Pancreas (tissue), 10 donors: ENCODE results near the gene TANC2. TPM values are rescaled to one million over a fixed set of nuclear protein-coding genes. Genes with fewer than 3 reads are reported as not detected.

Experiments used
- ATAC-seq, 4 donors: fragments of 200-7000 bp; cut with Tn5 transposase; one replicate each; pipeline versions ENCODE4 v1.8.0 to v1.9.1; 2020; ENCODE audit warnings: mild to moderate bottlenecking in 4 of 4, moderate library complexity in 4 of 4
- DNase-seq, 6 donors: peaks; one replicate each; pipeline ENCODE4 v3.0.0-alpha.2; 2020
- FAIRE-seq: peaks from 2 replicates; lab custom pipeline; 2012; peaks lifted over from hg19 to GRCh38; lab: Jason Lieb, UNC
- H3K27ac ChIP-seq, 4 donors: fragments of 200-600 bp; sonication (generic); 1 replicate in 3 of 4; 2 replicates in 1 of 4; pipeline versions ENCODE4 v1.5.0 to v1.8.0; 2020
- H3K27me3 ChIP-seq, 4 donors: fragments of 200-600 bp; one replicate each; pipeline ENCODE4 v1.8.0; 2021
- H3K36me3 ChIP-seq, 3 donors: fragments of 200-600 bp; sonication (generic) in 1 of 3; one replicate each; pipeline versions ENCODE4 v1.5.0 to v1.8.0; 2020 to 2021
- H3K4me1 ChIP-seq, 3 donors: fragments of 200-600 bp; one replicate each; pipeline ENCODE4 v1.8.0; 2021
- H3K4me3 ChIP-seq, 4 donors: fragments of 200-600 bp; sonication (generic) in 2 of 4; one replicate each; pipeline versions ENCODE4 v1.5.0 to v1.8.0; 2020 to 2021
- H3K9me3 ChIP-seq, 4 donors: fragments of 200-600 bp; one replicate each; pipeline ENCODE4 v1.8.0; 2021
- CTCF ChIP-seq, 4 donors: fragments of 200-600 bp; sonication (generic) in 3 of 4; IDR thresholded peaks; one replicate each; pipeline versions ENCODE4 v1.5.0 to v1.8.0; 2021; ENCODE audit warnings: antibody characterized with exemption in 4 of 4
- WGBS, 2 donors: extraction: QIAGEN DNeasy Blood & Tissue Kit; methylation state at CpG; one replicate each; pipeline ENCODE4 v1.1.7; 2013; 5-methylcytosine and 5-hydroxymethylcytosine counted together
- intact Hi-C, 3 donors: fragments of 100-400 bp; cut with DNase I; formaldehyde crosslinking; loops; one replicate each; pipeline versions ENCODE4 v1.11.1 to v1.14.2; 2022
- polyA plus RNA-seq, 2 donors: library from polyadenylated mRNA; stranded (reverse); fragments of 200-250 nt; gene quantifications; one replicate each; pipeline ENCODE4 v1.2.3, GENCODE V29; 2013
- total RNA-seq, 6 donors: library from RNA; stranded (reverse); fragmentation: NEBNext Ultra II Directional in 4 of 6; extraction: Animal tissue kit (Norgen Biotek cat#: 25700) in 4 of 6; gene quantifications; one replicate each; pipeline versions ENCODE4 v1.2.1 to v1.2.4, GENCODE V29; 2021 to 2023
- donor health status: healthy with polysubstance abuse.
- donor health status: DM: no; HTN: no; CAD: no; lungs with moderate emphysema.
- donor health status: DM: no; HTN: no; CAD: no.
- donor health status: control.
- donor health status: control.
- donor health status: Bipolar disorder and iron deficiency.
- donor health status: DM: yes; HTN: yes; CAD: no.
- donor health status: DM: no; HTN: no; CAD: no.
- donor health status: DM: no; HTN: no; CAD: no.
- donor health status: DM: yes; HTN: yes; CAD: no.

TANC2 gene
- total and polyA plus RNA-seq, 8 donors = 3.7 to 28.0 (median 10.9) TPM

- FAIRE-seq (no peak), ATAC-seq (no peak), DNase-seq (no peak)
- Histone ChIP-seq H3K27ac (no peak overlapping the region), H3K4me1 (no peaks in the 10 kb centered on the region), H3K27me3 (no peaks in the 10 kb centered on the region), H3K4me3 (no peak overlapping the region), H3K9me3 (no peaks in the 10 kb centered on the region), H3K36me3 (no peaks in the 10 kb centered on the region)
- no peak for TF ChIP-seq CTCF (IDR thresholded peaks at IDR 0.05)
- intact Hi-C loops = no loop called here
- WGBS, 2 donors = 62 to 66% methylated on average over 4 of the region's 4 CpGs
Observed at GRCh38 chr17:62941358-62941991, 24.6 kb upstream of the TANC2 start.

- intact Hi-C loops = no loop called here
- no peaks in the 10 kb centered on the region for H3K9me3 ChIP-seq
- ATAC-seq (no peak), FAIRE-seq (no peak), DNase-seq (no peak)
- no peak overlapping the region for H3K27ac ChIP-seq
- H3K36me3 ChIP-seq = no peaks in the 10 kb centered on the region
- no peak overlapping the region for H3K4me3 ChIP-seq
- no peaks in the 10 kb centered on the region for H3K27me3 ChIP-seq
- no peak for TF ChIP-seq CTCF (IDR thresholded peaks at IDR 0.05)
- no peaks in the 10 kb centered on the region for H3K4me1 ChIP-seq
- 83 to 95% methylated on average over 1 of the region's 1 CpG for WGBS, 2 donors
Observed at GRCh38 chr17:62948370-62948769, 17.7 kb upstream of the TANC2 start.

GRCh38 chr17:62949036-62949435, 17.0 kb upstream of the TANC2 start:
- Histone ChIP-seq H3K36me3 (no peaks in the 10 kb centered on the region), H3K9me3 (no peaks in the 10 kb centered on the region), H3K27ac (no peak overlapping the region), H3K4me3 (no peak overlapping the region), H3K4me1 (peaks cover 0 to 4% (median 0%) of the 10 kb centered on the region in 3 donors), H3K27me3 (no peaks in the 10 kb centered on the region)
- no peak for TF ChIP-seq CTCF (IDR thresholded peaks at IDR 0.05)
- FAIRE-seq (no peak), DNase-seq (no peak), ATAC-seq (no peak)
- intact Hi-C loops = no loop called here
- 55 to 59% methylated on average over 3 of the region's 3 CpGs for WGBS, 2 donors

GRCh38 chr17:62950067-62950466, 16.0 kb upstream of the TANC2 start:
- Histone ChIP-seq H3K4me1 (peaks cover 0 to 4% (median 0%) of the 10 kb centered on the region in 3 donors), H3K4me3 (no peak overlapping the region), H3K27ac (no peak overlapping the region), H3K36me3 (no peaks in the 10 kb centered on the region), H3K9me3 (no peaks in the 10 kb centered on the region), H3K27me3 (no peaks in the 10 kb centered on the region)
- no peak for FAIRE-seq
- DNase-seq = peak in 1 of 6 donors; percentile 35
- ATAC-seq = peak in 3 of 4 donors; percentile 56 to 68 (median 57)
- TF ChIP-seq CTCF (IDR thresholded peaks at IDR 0.05) = no peak
- WGBS, 2 donors = 0 to 11% methylated on average over 1 of the region's 1 CpG
- intact Hi-C loops = no loop called here

- no peaks in the 10 kb centered on the region for H3K9me3 ChIP-seq
- DNase-seq (no peak), ATAC-seq (no peak), FAIRE-seq (no peak)
- no peaks in the 10 kb centered on the region for H3K36me3 ChIP-seq
- H3K4me1 ChIP-seq = peaks cover 0 to 4% (median 0%) of the 10 kb centered on the region in 3 donors
- no peak overlapping the region for H3K4me3 ChIP-seq
- TF ChIP-seq CTCF (IDR thresholded peaks at IDR 0.05) = no peak
- 89 to 90% methylated on average over 4 of the region's 4 CpGs for WGBS, 2 donors
- intact Hi-C loops = no loop called here
- no peak overlapping the region for H3K27ac ChIP-seq
- H3K27me3 ChIP-seq = no peaks in the 10 kb centered on the region
Observed at GRCh38 chr17:62955841-62956352, 10.1 kb upstream of the TANC2 start.
